ENCODE results near the gene LGALS3.

The LGALS3 gene

DNA sequence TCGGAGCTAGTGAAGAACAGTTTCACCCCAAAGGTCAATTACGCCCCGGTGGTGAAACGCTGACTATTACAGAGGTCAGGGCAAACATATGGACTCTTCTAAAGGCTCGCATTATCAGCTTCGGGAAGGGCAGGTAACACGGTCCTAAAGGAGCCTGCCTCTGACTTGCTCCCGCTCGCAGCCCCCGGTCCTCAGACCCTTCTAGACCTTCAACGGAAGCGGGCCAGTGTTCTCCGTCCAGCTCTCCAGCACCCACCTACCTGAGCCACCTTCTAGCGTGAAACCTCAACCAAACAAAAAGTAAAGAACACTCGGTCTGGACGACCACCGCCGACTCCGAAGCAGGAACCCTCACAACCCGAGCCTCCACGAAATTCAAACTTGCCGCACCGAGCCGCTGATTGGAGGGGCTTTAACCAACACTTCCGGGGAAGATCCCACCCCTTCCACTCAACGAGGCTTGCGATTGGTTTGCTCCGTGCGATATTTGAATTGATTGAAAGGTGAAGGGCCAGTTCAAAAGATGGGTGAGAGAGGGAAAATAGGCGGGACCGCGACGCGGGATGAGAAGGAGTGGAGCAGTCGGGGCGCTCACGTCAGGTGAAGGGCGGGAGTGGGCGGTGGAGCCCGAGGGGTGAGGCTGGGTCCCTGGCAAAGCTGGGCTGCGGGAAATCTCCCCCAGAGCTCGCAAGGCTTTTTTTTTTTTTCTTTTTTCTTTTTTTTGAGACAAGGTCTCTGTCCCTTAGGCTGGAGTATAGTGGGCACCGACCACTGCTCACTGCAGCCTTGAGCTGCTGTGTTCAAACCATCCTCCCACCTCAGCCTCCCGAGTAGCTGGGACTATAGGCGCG, 62.4 kb downstream of the LGALS3 start, which contains the start of gene DLGAP5:
Gene DLGAP5, minus strand, starts transcription at position 383 of the 851 bp plus-strand sequence. CDS start 2,406 bp downstream, outside the sequence.
- peak; percentile 86 for DNase-seq (ENCODE audit: low read depth)

DNA sequence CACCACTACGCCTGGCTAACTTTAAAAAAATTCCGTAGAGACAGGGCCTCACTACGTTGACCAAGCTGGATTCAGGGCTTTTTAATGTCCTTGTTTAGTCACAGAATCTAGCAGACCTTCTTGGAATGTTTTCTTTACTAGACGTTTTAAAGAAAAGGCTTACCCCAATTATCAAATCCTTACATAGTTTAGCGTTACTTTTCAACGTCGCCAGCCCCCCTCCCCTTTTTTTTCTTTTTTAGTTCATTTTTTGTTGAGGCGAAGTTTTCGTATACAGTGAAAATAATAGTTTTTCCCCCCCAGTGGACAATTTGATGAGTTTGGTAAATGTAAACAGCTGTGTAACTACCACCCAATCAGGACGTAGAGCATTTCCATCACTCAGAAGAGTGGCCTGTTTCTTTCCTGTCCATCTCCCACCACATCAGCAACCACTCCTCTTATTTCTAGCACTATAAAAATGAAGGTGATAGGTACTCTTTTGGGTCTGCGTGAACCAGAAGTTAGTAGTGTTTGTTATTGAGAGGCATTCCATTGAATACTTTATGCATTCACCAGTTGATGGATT, 63.1 kb downstream of the LGALS3 start:
- DNase-seq (ENCODE audit: low read depth): no peak

DNA sequence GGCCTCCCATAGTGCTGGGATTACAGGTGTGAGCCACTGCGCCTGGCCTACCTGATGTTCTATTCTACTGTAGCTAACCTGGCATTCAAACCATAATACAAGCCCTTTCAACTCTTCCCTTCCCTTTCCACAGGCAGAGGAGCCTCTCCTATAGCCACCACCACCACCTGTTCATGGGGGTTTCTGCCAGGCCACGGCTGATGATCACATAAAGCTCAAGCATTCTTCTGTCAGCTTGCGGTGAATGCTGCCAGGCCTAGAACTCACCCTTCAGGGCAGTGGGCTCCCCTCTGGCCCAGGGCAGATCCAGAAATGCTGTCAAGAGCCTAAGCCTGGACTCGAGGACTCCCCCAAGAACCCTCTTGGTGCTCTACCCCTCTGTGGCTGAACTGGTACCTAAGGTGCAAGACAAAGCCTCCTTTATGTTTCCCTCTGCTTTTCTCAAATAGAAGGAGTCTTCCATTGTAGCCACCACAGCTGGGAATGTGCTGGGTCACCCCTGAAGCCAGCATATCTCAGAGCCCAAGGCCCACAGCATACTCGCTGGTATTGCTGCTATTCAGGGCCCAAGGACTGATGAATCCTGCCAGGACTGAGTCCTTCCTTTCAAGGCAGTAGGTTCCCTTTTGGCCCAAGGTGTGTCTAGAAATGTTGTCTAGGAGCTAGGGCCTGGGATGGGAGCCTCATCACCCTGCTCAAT, 65.8 kb downstream of the LGALS3 start:
- DNase-seq (ENCODE audit: low read depth): no peak

Measured in T-helper 22 cell (primary cell).